GM12892 (cell line): ENCODE data around the gene TUBGCP2.
"Not testable (repeated sequence)": the region's sequence is repeated elsewhere in the genome, so short reads cannot be mapped to it uniquely, and the experiment has no call there.

Experiments
- DNase-seq: peaks from one replicate; pipeline ENCODE4 v3.0.0; 2011; ENCODE audit not compliant: insufficient read length
- FAIRE-seq: peaks from 2 replicates; lab custom pipeline; 2011; peaks lifted over from hg19 to GRCh38; lab: Jason Lieb, UNC
- POLR2A ChIP-seq: IDR thresholded peaks from 2 replicates; pipeline ENCODE4 v1.6.1; 2011; ENCODE audit warnings: low read depth, low read length, control low read depth
- POLR2AphosphoS5 ChIP-seq: IDR thresholded peaks from 2 replicates; pipeline ENCODE4 v1.6.1; 2011; ENCODE audit warnings: low read depth, low read length, control low read depth
- TAF1 ChIP-seq: IDR thresholded peaks from 2 replicates; pipeline ENCODE4 v1.6.1; 2011; ENCODE audit warnings: low read depth, mild to moderate bottlenecking, control low read depth, low read length, borderline replicate concordance

TUBGCP2 gene

DNA sequence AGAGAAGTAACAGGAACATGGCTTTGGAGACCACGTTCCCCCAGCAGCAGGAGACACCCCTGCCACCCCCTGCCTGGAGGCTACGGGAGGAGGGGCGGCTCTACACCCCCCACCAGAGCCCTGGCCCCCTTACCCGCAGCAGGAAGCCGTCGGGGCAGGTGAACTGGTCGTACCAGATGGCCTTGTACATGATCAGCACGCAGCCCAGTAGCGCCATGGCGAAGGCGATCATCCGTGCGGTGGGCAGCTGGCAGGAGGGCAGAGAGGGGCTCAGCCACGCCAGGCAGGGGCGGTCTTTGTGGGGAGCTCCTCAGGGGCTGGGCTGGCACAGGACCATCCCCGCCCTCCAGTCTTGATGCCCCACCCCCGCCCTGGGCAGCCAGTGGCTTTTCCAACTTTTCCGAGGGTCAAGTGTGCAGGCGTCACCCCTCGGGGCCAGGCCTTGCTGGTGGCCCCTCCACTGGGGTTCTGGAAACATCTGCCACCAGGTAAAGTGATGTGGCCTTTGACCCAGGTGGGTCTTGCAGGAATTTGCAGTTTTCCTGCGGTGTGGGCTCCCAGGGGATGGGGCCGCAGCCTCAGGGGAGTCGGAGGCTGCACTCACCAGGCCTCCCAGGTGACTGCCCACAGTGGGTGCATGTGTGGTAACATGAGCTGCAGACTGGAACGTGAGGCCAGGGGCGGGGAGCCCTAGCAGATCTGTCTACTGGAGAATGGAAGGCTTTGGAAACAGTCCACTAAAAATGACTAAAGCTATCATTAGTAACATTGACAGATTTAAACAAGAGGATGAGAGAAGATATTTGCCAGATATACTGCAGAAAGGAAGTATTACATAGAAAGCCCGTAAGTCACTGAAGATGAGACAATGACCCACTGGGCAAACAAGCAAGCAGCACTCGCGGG, 18.3 kb upstream of the TUBGCP2 start:
- no peak for DNase-seq
- no peak for FAIRE-seq
- TF ChIP-seq POLR2AphosphoS5, result no peak

DNA sequence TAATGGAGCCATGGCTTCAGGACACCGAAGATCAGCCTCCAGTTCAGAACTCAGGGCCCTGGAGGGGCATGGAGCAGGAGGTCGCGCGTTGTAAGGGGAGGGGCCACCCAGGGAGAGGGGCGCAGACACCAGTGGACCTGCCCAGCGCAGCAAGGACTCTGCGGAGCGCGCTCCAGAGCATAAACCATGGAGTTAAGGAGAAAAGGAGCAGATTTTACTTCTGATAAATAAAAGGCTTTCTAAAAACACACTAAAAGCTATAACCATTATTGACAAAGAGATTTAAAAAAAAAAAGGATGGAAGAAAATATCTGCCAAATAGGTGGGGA, 17.5 kb upstream of the TUBGCP2 start:
- no peak for FAIRE-seq
- TF ChIP-seq POLR2A (no peak), POLR2AphosphoS5 (no peak), TAF1 (no peak)
- DNase-seq, result no peak

DNA sequence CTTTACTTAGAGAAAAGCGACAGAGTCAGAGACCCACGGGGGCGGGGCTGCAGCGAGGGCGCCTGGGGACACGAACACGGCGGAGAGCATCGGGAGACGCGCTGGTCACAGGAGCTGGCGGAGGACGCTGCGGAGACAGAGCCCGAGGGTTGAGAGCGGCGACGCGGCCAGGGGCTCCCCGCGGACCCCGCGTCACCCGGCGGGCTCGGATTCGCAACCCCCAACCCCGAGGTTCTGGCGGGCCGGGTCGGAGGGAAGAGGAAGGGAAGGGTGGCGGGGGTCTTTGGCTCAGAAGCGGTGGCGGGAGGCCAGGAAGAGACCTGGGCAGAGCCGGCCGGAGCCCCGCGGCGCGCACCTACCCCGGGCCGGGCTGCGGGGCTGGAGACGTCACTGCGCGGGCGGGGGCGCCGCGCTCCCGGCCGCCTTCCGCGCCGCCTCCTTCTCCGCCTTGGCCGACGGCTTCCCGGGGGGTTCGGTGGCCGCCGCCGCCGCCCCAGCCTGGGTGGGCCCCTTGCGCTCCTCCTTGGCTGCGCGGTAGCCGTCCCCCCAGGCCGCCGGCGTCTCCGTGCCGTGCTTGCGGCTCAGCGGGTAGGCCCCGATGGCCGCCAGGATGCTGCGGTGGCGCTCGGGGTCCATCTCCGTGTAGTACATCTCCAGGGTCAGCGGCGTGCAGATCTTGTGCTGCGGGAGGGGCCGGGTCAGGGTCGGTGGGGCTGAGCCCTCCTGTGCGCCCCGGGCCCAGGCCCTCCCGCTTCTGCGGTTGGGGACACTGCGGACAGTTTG, 17.0 kb upstream of the TUBGCP2 start:
- FAIRE-seq (no peak), DNase-seq (no peak)
- no peak for TF ChIP-seq POLR2A
- TF ChIP-seq POLR2AphosphoS5, result no peak
- no peak for TF ChIP-seq TAF1

DNA sequence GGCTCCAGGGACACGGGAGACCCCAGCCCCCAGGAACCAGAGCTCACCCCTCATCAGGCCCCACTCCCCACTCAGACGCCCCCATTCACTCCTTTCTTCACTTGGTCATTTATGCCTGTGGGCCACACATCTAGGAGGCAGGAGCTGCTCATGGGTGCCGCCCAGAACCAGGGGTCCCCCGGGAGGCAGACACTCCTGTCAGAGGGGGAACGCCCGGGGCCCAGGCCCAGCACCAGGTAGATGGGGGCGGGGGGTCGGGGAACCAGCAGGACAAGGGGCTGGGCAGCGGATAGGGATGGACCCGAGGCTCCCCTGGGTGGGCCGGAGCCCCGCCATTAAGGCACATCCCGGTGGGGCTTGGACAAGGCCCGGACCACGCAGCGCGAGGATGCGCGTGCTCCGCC, 16.2 kb upstream of the TUBGCP2 start:
- TF ChIP-seq POLR2AphosphoS5, result no peak
- TF ChIP-seq POLR2A, result no peak
- no peak for TF ChIP-seq TAF1
- DNase-seq (no peak), FAIRE-seq (no peak)

DNA sequence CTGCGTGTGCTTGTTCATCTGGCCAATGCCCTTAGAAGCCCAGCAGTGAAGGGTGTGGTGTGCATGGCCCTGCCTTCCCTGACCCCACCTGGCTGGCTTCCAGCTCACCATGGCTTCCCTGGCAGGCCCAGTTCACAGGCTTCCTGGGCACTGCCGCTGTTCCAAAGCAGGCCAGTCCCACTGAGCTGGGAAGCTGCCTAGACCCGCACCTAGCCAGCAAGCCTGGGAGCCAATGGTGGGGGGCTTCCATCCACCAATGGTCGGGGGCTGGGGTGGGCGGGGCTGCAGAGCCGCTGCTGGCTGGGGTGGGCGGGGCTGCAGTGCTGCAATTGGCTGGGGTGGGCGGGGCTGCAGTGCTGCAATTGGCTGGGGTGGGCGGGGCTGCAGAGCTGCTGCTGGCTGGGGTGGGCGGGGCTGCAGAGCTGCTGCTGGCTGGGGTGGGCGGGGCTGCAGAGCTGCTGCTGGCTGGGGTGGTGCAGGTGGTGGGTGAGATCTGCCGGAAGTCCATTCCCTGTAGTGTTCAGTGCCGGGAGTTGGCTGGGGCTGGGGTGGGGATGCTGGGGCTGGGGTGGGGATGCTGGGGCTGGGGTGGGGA, 15.6 kb upstream of the TUBGCP2 start:
- DNase-seq (no peak), FAIRE-seq (peak; percentile 48)
- TF ChIP-seq POLR2AphosphoS5 (no peak), TAF1 (no peak), POLR2A (no peak)

DNA sequence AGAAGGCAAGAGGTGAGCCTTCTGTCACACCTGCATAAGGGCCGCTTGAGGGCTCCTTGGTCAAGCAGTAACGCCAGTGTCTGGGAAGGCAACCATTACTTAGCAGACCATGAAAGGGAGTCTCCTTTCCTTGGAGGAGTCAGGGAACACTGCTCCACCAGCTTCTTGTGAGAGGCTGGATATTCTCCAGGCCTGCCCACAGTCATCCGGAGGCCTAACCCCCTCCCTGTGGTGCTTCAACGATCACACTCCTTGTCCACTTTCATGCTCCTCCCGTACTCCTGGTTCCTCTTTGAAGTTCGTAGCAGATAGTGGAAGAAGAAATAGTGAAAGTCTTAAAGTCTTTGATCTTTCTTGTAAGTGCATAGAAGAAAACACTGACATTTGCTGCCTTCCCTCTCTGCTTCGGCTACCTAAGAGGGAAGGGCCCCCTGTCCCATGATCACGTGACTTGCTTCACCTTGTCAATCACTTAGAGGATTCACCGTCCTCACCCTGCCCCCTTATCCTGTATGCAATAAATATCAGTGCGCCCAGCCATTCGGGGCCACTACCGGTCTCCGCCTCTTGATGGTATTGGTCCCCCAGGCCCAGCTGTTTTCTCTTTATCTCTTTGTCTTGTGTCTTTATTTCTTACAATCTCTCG, 13.5 kb upstream of the TUBGCP2 start:
- not testable (repeated sequence) for DNase-seq, FAIRE-seq

DNA sequence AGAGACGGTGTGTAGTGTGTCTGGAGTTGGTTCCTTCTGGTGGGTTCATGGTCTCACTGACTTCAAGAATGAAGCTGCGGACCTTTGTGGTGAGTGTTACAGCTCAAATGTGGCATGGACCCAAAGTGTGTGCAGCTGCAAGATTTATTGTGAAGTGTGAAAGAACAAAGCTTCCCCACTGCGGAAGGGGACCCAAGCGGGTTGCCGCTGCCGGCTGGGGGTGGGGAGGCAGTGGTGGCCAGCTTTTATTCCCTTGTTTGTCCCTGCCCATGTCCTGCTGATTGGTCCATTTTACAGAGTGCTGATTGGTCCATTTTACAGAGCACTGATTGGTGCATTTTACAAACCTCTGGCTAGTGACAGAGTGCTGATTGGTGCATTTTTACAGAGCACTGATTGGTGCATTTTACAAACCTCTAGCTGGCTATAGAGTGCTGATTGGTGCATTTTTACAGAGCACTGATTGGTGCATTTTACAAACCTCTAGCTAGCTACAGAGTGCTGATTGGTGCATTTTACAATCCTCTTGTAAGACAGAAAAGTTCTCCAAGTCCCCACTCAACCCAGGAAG, 12.3 kb upstream of the TUBGCP2 start:
- DNase-seq, FAIRE-seq: not testable (repeated sequence)

DNA sequence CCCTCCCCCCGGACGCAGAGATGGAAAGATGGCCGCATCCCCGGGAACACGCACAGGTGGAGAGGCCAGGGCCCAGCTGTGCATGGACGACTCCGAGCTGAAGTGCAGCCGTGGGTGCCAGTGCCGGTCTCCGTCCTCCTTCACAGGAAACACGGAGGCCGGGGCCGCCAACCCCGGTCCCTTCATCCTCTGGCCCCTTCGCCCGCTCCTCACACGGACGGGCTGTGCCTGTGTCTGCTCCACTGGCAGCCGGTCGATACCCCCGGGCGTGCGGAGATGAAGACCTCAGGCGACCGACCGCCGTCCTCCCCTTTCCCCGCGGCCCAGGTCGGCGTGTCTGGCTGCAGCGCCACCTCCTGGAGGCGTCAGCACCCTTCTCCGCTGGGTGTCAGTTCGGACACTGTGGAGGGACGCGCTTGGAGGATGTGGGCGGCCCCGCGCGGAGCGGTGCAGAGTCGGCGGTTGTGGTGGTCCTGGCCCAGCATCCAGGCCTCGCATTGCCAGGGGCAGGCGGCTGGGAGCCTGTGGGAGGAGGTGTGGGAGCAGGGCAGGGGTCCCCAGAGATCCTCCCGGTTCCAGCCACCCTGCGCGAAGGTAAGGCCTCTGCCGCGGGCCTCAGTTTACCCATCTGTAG, 9.9 kb upstream of the TUBGCP2 start:
- no peak for FAIRE-seq
- DNase-seq, result peak; percentile 65
- TF ChIP-seq POLR2A, result no peak
- TF ChIP-seq POLR2AphosphoS5, result no peak
- TF ChIP-seq TAF1, result no peak

DNA sequence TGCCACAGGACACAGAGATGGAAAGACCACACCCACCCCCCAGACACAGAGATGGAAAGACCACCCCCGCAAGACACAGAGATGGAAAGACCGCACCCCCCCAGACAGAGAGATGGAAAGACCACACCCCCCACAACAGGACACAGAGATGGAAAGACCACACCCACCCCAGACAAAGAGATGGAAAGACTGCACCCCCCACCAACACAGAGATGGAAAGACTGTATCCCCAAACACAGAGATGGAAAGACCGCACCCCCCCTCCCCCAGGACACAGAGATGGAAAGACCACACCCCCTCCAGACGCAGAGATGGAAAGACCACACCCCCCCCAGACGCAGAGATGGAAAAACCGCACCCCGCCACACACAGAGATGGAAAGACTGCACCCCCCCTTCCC, 8.1 kb upstream of the TUBGCP2 start:
- DNase-seq, result no peak
- no peak for FAIRE-seq
- TF ChIP-seq POLR2AphosphoS5, result no peak
- no peak for TF ChIP-seq TAF1
- no peak for TF ChIP-seq POLR2A

DNA sequence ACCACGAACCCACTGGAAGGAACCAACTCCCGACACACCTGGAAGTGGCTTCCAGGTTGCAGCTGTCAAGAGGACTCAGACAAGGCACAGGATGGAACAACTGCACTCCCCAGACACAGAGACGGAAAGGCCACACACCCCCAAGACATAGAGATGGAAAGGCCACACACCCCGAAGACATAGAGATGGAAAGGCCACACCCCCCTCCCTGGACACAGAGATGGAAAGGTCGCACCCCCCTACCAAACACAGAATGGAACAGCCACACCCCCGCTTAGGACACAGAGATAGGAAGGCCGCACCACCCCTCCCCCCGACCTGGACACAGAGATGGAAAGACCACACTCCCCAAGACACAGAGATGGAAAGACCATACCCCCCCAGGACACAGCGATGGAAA, 7.6 kb upstream of the TUBGCP2 start:
- no peak for DNase-seq
- TF ChIP-seq TAF1 (no peak), POLR2AphosphoS5 (no peak), POLR2A (no peak)
- FAIRE-seq, result no peak

DNA sequence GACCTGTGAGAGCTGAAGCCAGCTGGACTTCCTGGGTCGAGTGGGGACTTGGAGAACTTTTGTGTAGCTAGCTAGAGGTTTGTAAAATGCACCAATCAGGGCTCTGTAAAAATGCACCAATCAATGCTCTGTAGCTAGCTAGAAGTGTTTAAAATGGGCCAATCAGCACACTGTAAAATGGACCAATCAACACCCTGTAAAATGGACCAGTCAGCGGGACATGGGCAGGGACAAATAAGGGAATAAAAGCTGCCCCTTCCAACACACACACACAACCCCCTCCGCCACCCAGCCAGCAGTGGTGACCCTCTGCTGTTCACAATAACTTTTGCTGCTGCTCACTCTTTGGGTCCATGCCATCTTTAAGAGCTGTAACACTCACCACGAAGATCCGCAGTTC, 7.2 kb upstream of the TUBGCP2 start:
- DNase-seq (no peak), FAIRE-seq (peak; percentile 82)
- TF ChIP-seq POLR2AphosphoS5 (no peak), TAF1 (no peak)
